HEK293 (cell line): Measurements from ENCODE around the gene SFSWAP.

ENCODE experiments used
- CTCF ChIA-PET: fragments of 350-600 bp; formaldehyde crosslinking; extraction: SDS; loops from one replicate; lab custom pipeline; 2021; ENCODE audit warnings: antibody characterized with exemption; lab: Yijun Ruan, JAX
- POLR2A ChIA-PET: fragments of 300-600 bp; formaldehyde crosslinking; extraction: SDS; loops from one replicate; lab custom pipeline; 2020; ENCODE audit warnings: antibody characterized with exemption, inconsistent platforms; lab: Yijun Ruan, JAX
- H3K27ac ChIP-seq: fragments of 200-500 bp; sonication (Bioruptor generic); 2 replicates; pipeline ENCODE4 v1.5.1; 2014; ENCODE audit warnings: low read depth, low read length, control low read depth, inconsistent platforms; ENCODE audit errors: extremely low read depth
- H3K36me3 ChIP-seq, 2 experiments: fragments of 200-500 bp in 1 of 2; sonication (Bioruptor generic) in 1 of 2; 1 replicate in 1 of 2; 2 replicates in 1 of 2; pipeline ENCODE4 v1.5.1; 2014 to 2017; ENCODE audit warnings: inconsistent platforms in 2 of 2, low read length in 2 of 2; ENCODE audit not compliant: control insufficient read depth in 2 of 2, insufficient read depth in 1 of 2
- H3K4me1 ChIP-seq: fragments of 200-500 bp; sonication (Bioruptor generic); 2 replicates; pipeline ENCODE4 v1.5.1; 2014; ENCODE audit warnings: mild to moderate bottlenecking, low read length, inconsistent platforms; ENCODE audit not compliant: control insufficient read depth, insufficient read depth
- H3K4me3 ChIP-seq: 2 replicates; pipeline ENCODE4 v1.5.1; 2011; ENCODE audit warnings: low read depth, mild to moderate bottlenecking, control low read depth, low read length, moderate library complexity
- H3K9me3 ChIP-seq: fragments of 200-500 bp; sonication (Bioruptor generic); 2 replicates; pipeline ENCODE4 v1.5.1; 2014; ENCODE audit warnings: low read depth, low read length, inconsistent platforms; ENCODE audit not compliant: control insufficient read depth, insufficient read depth
- GLIS1 ChIP-seq: fragments of 450-650 bp; formaldehyde crosslinking; IDR thresholded peaks from 2 replicates; pipeline ENCODE4 v1.5.1; 2016; ENCODE audit warnings: missing biosample characterization, missing genetic modification characterization
- KLF8 ChIP-seq: fragments of 450-650 bp; formaldehyde crosslinking; IDR thresholded peaks from 2 replicates; pipeline ENCODE4 v1.5.1; 2016; ENCODE audit warnings: missing biosample characterization, missing genetic modification characterization
- KLF9 ChIP-seq: fragments of 450-650 bp; formaldehyde crosslinking; IDR thresholded peaks from 2 replicates; pipeline ENCODE4 v1.5.1; 2016; ENCODE audit warnings: missing biosample characterization, missing genetic modification characterization, low read depth
- WT1 ChIP-seq: fragments of 450-650 bp; formaldehyde crosslinking; IDR thresholded peaks from 2 replicates; pipeline ENCODE4 v1.5.1; 2016; ENCODE audit warnings: missing biosample characterization, missing genetic modification characterization
- YY2 ChIP-seq: fragments of 450-650 bp; formaldehyde crosslinking; IDR thresholded peaks from 2 replicates; pipeline ENCODE4 v1.5.1; 2016; ENCODE audit warnings: missing biosample characterization, missing genetic modification characterization
- ZBTB17 ChIP-seq: fragments of 450-650 bp; formaldehyde crosslinking; IDR thresholded peaks from 2 replicates; pipeline ENCODE4 v1.5.1; 2016; ENCODE audit warnings: missing biosample characterization, missing genetic modification characterization
- ZBTB48 ChIP-seq: fragments of 450-650 bp; formaldehyde crosslinking; IDR thresholded peaks from 2 replicates; pipeline ENCODE4 v1.5.1; 2016; ENCODE audit warnings: missing biosample characterization, missing genetic modification characterization
- ZBTB7A ChIP-seq: fragments of 450-650 bp; formaldehyde crosslinking; IDR thresholded peaks from 2 replicates; pipeline ENCODE4 v1.5.1; 2016; ENCODE audit warnings: low read depth, missing biosample characterization, missing genetic modification characterization
- ZEB2 ChIP-seq: fragments of 450-650 bp; formaldehyde crosslinking; IDR thresholded peaks from 2 replicates; pipeline ENCODE4 v1.5.1; 2016; ENCODE audit warnings: missing biosample characterization, missing genetic modification characterization
- ZFP41 ChIP-seq: fragments of 450-650 bp; formaldehyde crosslinking; IDR thresholded peaks from 2 replicates; pipeline ENCODE4 v1.5.1; 2016; ENCODE audit warnings: missing biosample characterization, missing genetic modification characterization, borderline replicate concordance
- ZIC2 ChIP-seq: fragments of 450-650 bp; formaldehyde crosslinking; IDR thresholded peaks from 2 replicates; pipeline ENCODE4 v1.5.1; 2016; ENCODE audit warnings: missing biosample characterization, missing genetic modification characterization
- ZNF10 ChIP-seq: fragments of 450-650 bp; formaldehyde crosslinking; IDR thresholded peaks from 2 replicates; pipeline ENCODE4 v1.5.1; 2017; ENCODE audit warnings: missing biosample characterization, missing genetic modification characterization
- ZNF16 ChIP-seq: fragments of 450-650 bp; formaldehyde crosslinking; IDR thresholded peaks from 2 replicates; pipeline ENCODE4 v1.5.1; 2016; ENCODE audit warnings: low read depth, missing biosample characterization, missing genetic modification characterization
- ZNF2 ChIP-seq: fragments of 450-650 bp; formaldehyde crosslinking; IDR thresholded peaks from 2 replicates; pipeline ENCODE4 v1.5.1; 2016; ENCODE audit warnings: missing biosample characterization, missing genetic modification characterization
- ZNF221 ChIP-seq: fragments of 450-650 bp; formaldehyde crosslinking; IDR thresholded peaks from 2 replicates; pipeline ENCODE4 v1.5.1; 2017; ENCODE audit warnings: missing biosample characterization, missing genetic modification characterization, borderline replicate concordance
- ZNF23 ChIP-seq: fragments of 450-650 bp; formaldehyde crosslinking; IDR thresholded peaks from 2 replicates; pipeline ENCODE4 v1.5.1; 2016; ENCODE audit warnings: missing biosample characterization, missing genetic modification characterization, borderline replicate concordance
- ZNF239 ChIP-seq: fragments of 450-650 bp; formaldehyde crosslinking; IDR thresholded peaks from 2 replicates; pipeline ENCODE4 v1.5.1; 2016; ENCODE audit warnings: missing biosample characterization, missing genetic modification characterization
- ZNF37A ChIP-seq: fragments of 450-650 bp; IDR thresholded peaks from 2 replicates; pipeline ENCODE4 v1.5.1; 2018; ENCODE audit warnings: missing biosample characterization, missing genetic modification characterization
- ZNF394 ChIP-seq: fragments of 450-650 bp; formaldehyde crosslinking; IDR thresholded peaks from 2 replicates; pipeline ENCODE4 v1.5.1; 2016; ENCODE audit warnings: missing biosample characterization, missing genetic modification characterization, mild to moderate bottlenecking, moderate library complexity, borderline replicate concordance
- ZNF404 ChIP-seq: fragments of 450-650 bp; formaldehyde crosslinking; IDR thresholded peaks from 2 replicates; pipeline ENCODE4 v1.5.1; 2017; ENCODE audit warnings: missing biosample characterization, missing genetic modification characterization
- ZNF423 ChIP-seq: fragments of 450-650 bp; formaldehyde crosslinking; IDR thresholded peaks from 2 replicates; pipeline ENCODE4 v1.5.1; 2016; ENCODE audit warnings: missing biosample characterization, missing genetic modification characterization
- ZNF521 ChIP-seq: fragments of 450-650 bp; formaldehyde crosslinking; IDR thresholded peaks from 2 replicates; pipeline ENCODE4 v1.5.1; 2017; ENCODE audit warnings: missing biosample characterization, mild to moderate bottlenecking, missing genetic modification characterization
- ZNF555 ChIP-seq: fragments of 450-650 bp; formaldehyde crosslinking; conservative IDR thresholded peaks from 2 replicates; pipeline ENCODE4 v1.5.1; 2017; ENCODE audit warnings: missing biosample characterization, mild to moderate bottlenecking, missing genetic modification characterization, inconsistent platforms
- ZNF623 ChIP-seq: fragments of 450-650 bp; formaldehyde crosslinking; IDR thresholded peaks from 2 replicates; pipeline ENCODE4 v1.5.1; 2016; ENCODE audit warnings: missing biosample characterization, missing genetic modification characterization
- ZNF777 ChIP-seq: fragments of 450-650 bp; formaldehyde crosslinking; IDR thresholded peaks from 2 replicates; pipeline ENCODE4 v1.5.1; 2017; ENCODE audit warnings: missing biosample characterization, missing genetic modification characterization, borderline replicate concordance
- TF ChIP-seq, protein P1 (sequence below): fragments of 450-650 bp; formaldehyde crosslinking; IDR thresholded peaks from 2 replicates; pipeline ENCODE4 v1.5.1; 2016; ENCODE audit warnings: missing biosample characterization, missing genetic modification characterization
- TF ChIP-seq, protein P2 (sequence below): fragments of 450-650 bp; formaldehyde crosslinking; optimal IDR thresholded peaks from 2 replicates; pipeline ENCODE3; 2016; ENCODE audit warnings: missing biosample characterization, mild to moderate bottlenecking, missing genetic modification characterization
- TF ChIP-seq, protein P3 (sequence below): fragments of 450-650 bp; formaldehyde crosslinking; IDR thresholded peaks from 2 replicates; pipeline ENCODE4 v1.5.1; 2016; ENCODE audit warnings: missing biosample characterization, missing genetic modification characterization
- TF ChIP-seq, protein P4 (sequence below): fragments of 450-650 bp; formaldehyde crosslinking; IDR thresholded peaks from 2 replicates; pipeline ENCODE4 v1.5.1; 2016; ENCODE audit warnings: missing biosample characterization, missing genetic modification characterization

Gene SFSWAP

DNA sequence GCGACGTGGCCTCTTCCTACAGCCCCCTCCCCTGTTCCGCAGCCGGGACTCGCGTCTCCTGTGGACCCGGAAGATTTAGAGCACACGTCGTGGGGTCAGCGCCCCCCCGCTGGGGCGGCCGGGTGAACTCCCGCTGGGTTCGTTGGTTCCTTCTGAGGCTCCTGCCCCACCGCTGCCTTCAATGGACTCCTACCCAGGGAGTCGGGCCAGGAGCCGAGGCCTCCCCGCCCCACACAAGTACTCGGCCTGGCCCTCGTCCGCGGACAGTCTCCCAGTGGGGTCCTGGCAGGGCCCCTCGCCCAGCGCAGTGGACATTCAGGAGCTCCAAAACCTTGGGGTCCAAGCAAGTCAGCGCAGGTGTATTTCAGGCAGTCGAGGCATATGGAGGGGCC lies 118.5 kb downstream of the SFSWAP start (continued):
- no peak for TF ChIP-seq ZNF394 (tag by site-specific recombination)
- TF ChIP-seq ZEB2 = 0 out of 2 replicates have a peak, but pooled peaks have one; percentile 18
- peak; percentile 9; the same call in 1 of the 2 replicates for TF ChIP-seq ZNF423
- TF ChIP-seq, protein P1, sequence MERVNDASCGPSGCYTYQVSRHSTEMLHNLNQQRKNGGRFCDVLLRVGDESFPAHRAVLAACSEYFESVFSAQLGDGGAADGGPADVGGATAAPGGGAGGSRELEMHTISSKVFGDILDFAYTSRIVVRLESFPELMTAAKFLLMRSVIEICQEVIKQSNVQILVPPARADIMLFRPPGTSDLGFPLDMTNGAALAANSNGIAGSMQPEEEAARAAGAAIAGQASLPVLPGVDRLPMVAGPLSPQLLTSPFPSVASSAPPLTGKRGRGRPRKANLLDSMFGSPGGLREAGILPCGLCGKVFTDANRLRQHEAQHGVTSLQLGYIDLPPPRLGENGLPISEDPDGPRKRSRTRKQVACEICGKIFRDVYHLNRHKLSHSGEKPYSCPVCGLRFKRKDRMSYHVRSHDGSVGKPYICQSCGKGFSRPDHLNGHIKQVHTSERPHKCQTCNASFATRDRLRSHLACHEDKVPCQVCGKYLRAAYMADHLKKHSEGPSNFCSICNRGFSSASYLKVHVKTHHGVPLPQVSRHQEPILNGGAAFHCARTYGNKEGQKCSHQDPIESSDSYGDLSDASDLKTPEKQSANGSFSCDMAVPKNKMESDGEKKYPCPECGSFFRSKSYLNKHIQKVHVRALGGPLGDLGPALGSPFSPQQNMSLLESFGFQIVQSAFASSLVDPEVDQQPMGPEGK (tag by site-specific recombination) = peak; percentile 26
- TF ChIP-seq KLF8 (tag by site-specific recombination) = no peak
- TF ChIP-seq ZBTB17 (tag by site-specific recombination) = no peak
- TF ChIP-seq, protein P2, sequence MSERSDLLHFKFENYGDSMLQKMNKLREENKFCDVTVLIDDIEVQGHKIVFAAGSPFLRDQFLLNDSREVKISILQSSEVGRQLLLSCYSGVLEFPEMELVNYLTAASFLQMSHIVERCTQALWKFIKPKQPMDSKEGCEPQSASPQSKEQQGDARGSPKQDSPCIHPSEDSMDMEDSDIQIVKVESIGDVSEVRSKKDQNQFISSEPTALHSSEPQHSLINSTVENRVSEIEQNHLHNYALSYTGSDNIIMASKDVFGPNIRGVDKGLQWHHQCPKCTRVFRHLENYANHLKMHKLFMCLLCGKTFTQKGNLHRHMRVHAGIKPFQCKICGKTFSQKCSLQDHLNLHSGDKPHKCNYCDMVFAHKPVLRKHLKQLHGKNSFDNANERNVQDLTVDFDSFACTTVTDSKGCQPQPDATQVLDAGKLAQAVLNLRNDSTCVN (tag by site-specific recombination) = peak; percentile 6
- no peak for TF ChIP-seq ZNF239 (tag by site-specific recombination)
- no peak for TF ChIP-seq YY2 (tag by site-specific recombination)
- peak; percentile 84 for TF ChIP-seq ZIC2
- TF ChIP-seq KLF9 = no peak
- TF ChIP-seq, protein P3, sequence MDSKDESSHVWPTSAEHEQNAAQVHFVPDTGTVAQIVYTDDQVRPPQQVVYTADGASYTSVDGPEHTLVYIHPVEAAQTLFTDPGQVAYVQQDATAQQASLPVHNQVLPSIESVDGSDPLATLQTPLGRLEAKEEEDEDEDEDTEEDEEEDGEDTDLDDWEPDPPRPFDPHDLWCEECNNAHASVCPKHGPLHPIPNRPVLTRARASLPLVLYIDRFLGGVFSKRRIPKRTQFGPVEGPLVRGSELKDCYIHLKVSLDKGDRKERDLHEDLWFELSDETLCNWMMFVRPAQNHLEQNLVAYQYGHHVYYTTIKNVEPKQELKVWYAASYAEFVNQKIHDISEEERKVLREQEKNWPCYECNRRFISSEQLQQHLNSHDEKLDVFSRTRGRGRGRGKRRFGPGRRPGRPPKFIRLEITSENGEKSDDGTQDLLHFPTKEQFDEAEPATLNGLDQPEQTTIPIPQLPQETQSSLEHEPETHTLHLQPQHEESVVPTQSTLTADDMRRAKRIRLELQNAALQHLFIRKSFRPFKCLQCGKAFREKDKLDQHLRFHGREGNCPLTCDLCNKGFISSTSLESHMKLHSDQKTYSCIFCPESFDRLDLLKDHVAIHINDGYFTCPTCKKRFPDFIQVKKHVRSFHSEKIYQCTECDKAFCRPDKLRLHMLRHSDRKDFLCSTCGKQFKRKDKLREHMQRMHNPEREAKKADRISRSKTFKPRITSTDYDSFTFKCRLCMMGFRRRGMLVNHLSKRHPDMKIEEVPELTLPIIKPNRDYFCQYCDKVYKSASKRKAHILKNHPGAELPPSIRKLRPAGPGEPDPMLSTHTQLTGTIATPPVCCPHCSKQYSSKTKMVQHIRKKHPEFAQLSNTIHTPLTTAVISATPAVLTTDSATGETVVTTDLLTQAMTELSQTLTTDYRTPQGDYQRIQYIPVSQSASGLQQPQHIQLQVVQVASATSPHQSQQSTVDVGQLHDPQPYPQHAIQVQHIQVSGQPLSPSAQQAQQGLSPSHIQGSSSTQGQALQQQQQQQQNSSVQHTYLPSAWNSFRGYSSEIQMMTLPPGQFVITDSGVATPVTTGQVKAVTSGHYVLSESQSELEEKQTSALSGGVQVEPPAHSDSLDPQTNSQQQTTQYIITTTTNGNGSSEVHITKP (tag by site-specific recombination) = peak; percentile 54; the same call in 1 of the 2 replicates
- no peak for TF ChIP-seq ZNF555 (tag by site-specific recombination)

DNA sequence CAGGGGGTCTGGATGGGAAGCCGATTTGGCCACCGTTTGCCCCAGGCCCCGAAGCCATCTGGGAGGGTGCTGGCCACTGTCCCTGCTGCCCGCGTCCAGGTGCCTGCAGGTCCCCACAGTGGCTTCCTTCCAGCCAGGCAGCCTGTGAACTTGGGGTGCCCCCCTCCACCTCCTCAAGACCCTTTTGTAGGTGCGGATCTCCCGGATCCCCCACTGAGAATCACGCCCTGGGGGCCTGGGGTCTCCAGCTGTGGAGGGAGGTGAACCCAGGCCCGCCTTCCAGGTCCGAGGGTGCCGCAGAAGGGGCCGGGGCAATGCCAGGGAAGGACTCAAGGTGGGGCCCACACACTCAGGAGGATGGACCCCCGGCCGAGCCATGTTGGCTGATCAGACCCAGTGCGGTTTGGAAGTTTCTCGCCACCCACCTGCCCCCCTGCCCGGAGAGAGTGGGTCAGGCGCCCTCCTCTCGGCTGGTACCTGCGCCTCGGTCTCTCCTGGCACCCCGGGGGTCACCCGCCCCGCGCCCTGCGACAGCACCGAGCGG lies 119.0 kb downstream of the SFSWAP start:
- no peaks in the 10 kb centered on the region for H3K9me3 ChIP-seq
- no peak overlapping the region for H3K27ac ChIP-seq
- peak overlapping the region; percentile 31 for H3K4me3 ChIP-seq
- H3K36me3 ChIP-seq = no peaks in the 10 kb centered on the region
- CTCF ChIA-PET = interaction anchor here (0.7 to 1.1 kb wide), 4 partner anchors 9 to 725 kb away, joined by 3 to 7 read pairs (median 4); no protein-coding TSS in a partner anchor
- H3K4me1 ChIP-seq = peaks cover 6% of the 10 kb centered on the region; the same call in 1 of the 2 replicates
- POLR2A ChIA-PET = interaction anchor here (2.3 kb wide), 1 partner anchor 100 kb away, joined by 7 read pairs; no protein-coding TSS in a partner anchor
- TF ChIP-seq ZBTB48 (no peak), ZBTB7A (tag by site-specific recombination) (no peak), ZNF777 (tag by site-specific recombination) (0 out of 2 replicates have a peak, but pooled peaks have one; percentile 34), ZNF404 (no peak), ZFP41 (no peak), ZIC2 (no peak), ZNF623 (tag by site-specific recombination) (no peak), ZNF221 (tag by site-specific recombination) (no peak), GLIS1 (tag by site-specific recombination) (0 out of 2 replicates have a peak, but pooled peaks have one; percentile 18), WT1 (tag by site-specific recombination) (no peak), ZNF23 (tag by site-specific recombination) (no peak), ZNF10 (no peak), ZNF521 (tag by site-specific recombination) (no peak), KLF9 (no peak), ZNF2 (tag by site-specific recombination) (no peak), ZNF37A (no peak), ZNF16 (no peak)
- TF ChIP-seq, protein P4, sequence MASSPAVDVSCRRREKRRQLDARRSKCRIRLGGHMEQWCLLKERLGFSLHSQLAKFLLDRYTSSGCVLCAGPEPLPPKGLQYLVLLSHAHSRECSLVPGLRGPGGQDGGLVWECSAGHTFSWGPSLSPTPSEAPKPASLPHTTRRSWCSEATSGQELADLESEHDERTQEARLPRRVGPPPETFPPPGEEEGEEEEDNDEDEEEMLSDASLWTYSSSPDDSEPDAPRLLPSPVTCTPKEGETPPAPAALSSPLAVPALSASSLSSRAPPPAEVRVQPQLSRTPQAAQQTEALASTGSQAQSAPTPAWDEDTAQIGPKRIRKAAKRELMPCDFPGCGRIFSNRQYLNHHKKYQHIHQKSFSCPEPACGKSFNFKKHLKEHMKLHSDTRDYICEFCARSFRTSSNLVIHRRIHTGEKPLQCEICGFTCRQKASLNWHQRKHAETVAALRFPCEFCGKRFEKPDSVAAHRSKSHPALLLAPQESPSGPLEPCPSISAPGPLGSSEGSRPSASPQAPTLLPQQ = peak; percentile 90
